IPS-20b (cell line): Measurements from ENCODE around the gene CTNND2.
"Not testable (repeated sequence)": the region's sequence is repeated elsewhere in the genome, so short reads cannot be mapped to it uniquely, and the experiment has no call there.

Experiments used
- H3K27ac ChIP-seq: one replicate; pipeline ENCODE4 v1.5.1; 2013; ENCODE audit warnings: low read length
- H3K27me3 ChIP-seq: 2 replicates; pipeline ENCODE4 v1.6.1; 2013; ENCODE audit warnings: mild to moderate bottlenecking, low read length, inconsistent platforms; ENCODE audit not compliant: insufficient read depth
- H3K36me3 ChIP-seq: 2 replicates; pipeline ENCODE4 v1.6.1; 2013; ENCODE audit warnings: low read depth, mild to moderate bottlenecking, inconsistent platforms, low read length, moderate library complexity; ENCODE audit not compliant: insufficient read depth
- H3K4me1 ChIP-seq: 2 replicates; pipeline ENCODE4 v1.6.1; 2013; ENCODE audit warnings: mild to moderate bottlenecking, control low read depth, inconsistent platforms, low read length, moderate library complexity; ENCODE audit not compliant: insufficient read depth
- H3K4me3 ChIP-seq: 2 replicates; pipeline ENCODE4 v1.5.1; 2013; ENCODE audit warnings: mild to moderate bottlenecking, low read length, inconsistent platforms
- H3K9ac ChIP-seq: 2 replicates; pipeline ENCODE4 v1.6.1; 2013; ENCODE audit warnings: low read depth, mild to moderate bottlenecking, inconsistent platforms, low read length, moderate library complexity
- H3K9me3 ChIP-seq: 2 replicates; pipeline ENCODE4 v1.6.1; 2013; ENCODE audit warnings: mild to moderate bottlenecking, low read depth, low read length, inconsistent platforms; ENCODE audit not compliant: insufficient read depth

CTNND2 gene

GRCh38 chr5:11857391-11857790 is 46.9 kb downstream of the CTNND2 start:
- no peaks in the 10 kb centered on the region for H3K4me1 ChIP-seq
- H3K4me3 ChIP-seq = no peak overlapping the region
- H3K9me3 ChIP-seq = no peaks in the 10 kb centered on the region
- H3K9ac ChIP-seq = no peak overlapping the region
- no peak overlapping the region for H3K27ac ChIP-seq
- no peaks in the 10 kb centered on the region for H3K36me3 ChIP-seq
- no peaks in the 10 kb centered on the region for H3K27me3 ChIP-seq

DNA sequence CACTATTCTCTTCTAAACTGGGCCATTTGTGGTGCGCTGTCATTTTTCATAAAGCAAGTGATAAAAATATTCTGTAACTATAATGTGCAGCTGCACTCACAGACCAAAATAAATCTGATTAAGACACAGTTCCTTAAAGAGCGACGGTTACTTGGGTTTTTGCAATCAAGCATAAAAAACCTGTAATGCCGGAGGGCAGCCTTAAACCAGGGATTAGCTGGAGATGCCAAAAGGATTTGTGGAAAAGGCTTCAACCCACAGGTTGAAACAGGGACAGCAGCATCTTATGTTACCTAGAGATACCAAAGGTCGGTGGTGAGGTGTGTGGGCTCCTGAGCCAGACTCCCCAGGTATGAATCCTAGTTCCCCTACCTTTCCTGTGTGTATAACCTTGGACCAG is 49.3 kb downstream of the CTNND2 start:
- peaks cover 11% of the 10 kb centered on the region for H3K4me1 ChIP-seq
- no peak overlapping the region for H3K9ac ChIP-seq
- H3K9me3 ChIP-seq = no peaks in the 10 kb centered on the region
- H3K27me3 ChIP-seq = no peaks in the 10 kb centered on the region
- H3K4me3 ChIP-seq = no peak overlapping the region
- H3K27ac ChIP-seq = no peak overlapping the region
- H3K36me3 ChIP-seq = no peaks in the 10 kb centered on the region

- H3K9me3 ChIP-seq = no peaks in the 10 kb centered on the region
- H3K27me3 ChIP-seq = no peaks in the 10 kb centered on the region
- no peak overlapping the region for H3K27ac ChIP-seq
- no peaks in the 10 kb centered on the region for H3K36me3 ChIP-seq
- no peak overlapping the region for H3K4me3 ChIP-seq
- H3K4me1 ChIP-seq = peaks cover 11% of the 10 kb centered on the region
- no peak overlapping the region for H3K9ac ChIP-seq
Observed at GRCh38 chr5:11853796-11854195, 50.5 kb downstream of the CTNND2 start.

GRCh38 chr5:11853140-11853539 is 51.1 kb downstream of the CTNND2 start:
- H3K4me1 ChIP-seq = peaks cover 11% of the 10 kb centered on the region
- H3K9me3 ChIP-seq = no peaks in the 10 kb centered on the region

GRCh38 chr5:11852717-11853087 is 51.5 kb downstream of the CTNND2 start:
- H3K9ac ChIP-seq = no peak overlapping the region
- no peaks in the 10 kb centered on the region for H3K36me3 ChIP-seq
- H3K9me3 ChIP-seq = no peaks in the 10 kb centered on the region
- H3K4me3 ChIP-seq = no peak overlapping the region
- H3K27me3 ChIP-seq = no peaks in the 10 kb centered on the region
- peaks cover 11% of the 10 kb centered on the region for H3K4me1 ChIP-seq
- H3K27ac ChIP-seq = no peak overlapping the region

More at GRCh38 chr5:11853140-11853539, 51.1 kb downstream of the CTNND2 start:
- no peak overlapping the region for H3K27ac ChIP-seq
- no peaks in the 10 kb centered on the region for H3K27me3 ChIP-seq
- no peak overlapping the region for H3K9ac ChIP-seq
- no peak overlapping the region for H3K4me3 ChIP-seq
- H3K36me3 ChIP-seq = no peaks in the 10 kb centered on the region

GRCh38 chr5:11851965-11852716 is 52.1 kb downstream of the CTNND2 start:
- Histone ChIP-seq H3K9ac (no peak overlapping the region), H3K4me3 (no peak overlapping the region), H3K4me1 (peaks cover 11% of the 10 kb centered on the region), H3K27ac (no peak overlapping the region), H3K9me3 (no peaks in the 10 kb centered on the region), H3K36me3 (no peaks in the 10 kb centered on the region), H3K27me3 (no peaks in the 10 kb centered on the region)

- no peak overlapping the region for H3K27ac ChIP-seq
- no peaks in the 10 kb centered on the region for H3K36me3 ChIP-seq
- H3K4me3 ChIP-seq = no peak overlapping the region
- H3K27me3 ChIP-seq = no peaks in the 10 kb centered on the region
- peaks cover 11% of the 10 kb centered on the region for H3K4me1 ChIP-seq
- no peaks in the 10 kb centered on the region for H3K9me3 ChIP-seq
- no peak overlapping the region for H3K9ac ChIP-seq
Observed at GRCh38 chr5:11851416-11851815, 52.8 kb downstream of the CTNND2 start.

GRCh38 chr5:11828566-11828965 is 75.7 kb downstream of the CTNND2 start:
- H3K36me3 ChIP-seq, H3K27ac ChIP-seq, H3K4me1 ChIP-seq, H3K9ac ChIP-seq, H3K4me3 ChIP-seq, H3K27me3 ChIP-seq: not testable (repeated sequence)
- peaks cover 18% of the 10 kb centered on the region for H3K9me3 ChIP-seq

GRCh38 chr5:11822598-11822997 is 81.6 kb downstream of the CTNND2 start:
- Histone ChIP-seq H3K36me3 (no peaks in the 10 kb centered on the region), H3K27ac (no peak overlapping the region), H3K4me3 (no peak overlapping the region), H3K27me3 (no peaks in the 10 kb centered on the region), H3K4me1 (no peaks in the 10 kb centered on the region), H3K9ac (no peak overlapping the region), H3K9me3 (no peaks in the 10 kb centered on the region)

- Histone ChIP-seq H3K27ac (no peak overlapping the region), H3K9me3 (no peaks in the 10 kb centered on the region), H3K27me3 (no peaks in the 10 kb centered on the region), H3K4me1 (peaks cover 5% of the 10 kb centered on the region; the same call in 1 of the 2 replicates), H3K36me3 (no peaks in the 10 kb centered on the region), H3K4me3 (no peak overlapping the region), H3K9ac (no peak overlapping the region)
Observed at GRCh38 chr5:11815916-11816315, 88.3 kb downstream of the CTNND2 start.

DNA sequence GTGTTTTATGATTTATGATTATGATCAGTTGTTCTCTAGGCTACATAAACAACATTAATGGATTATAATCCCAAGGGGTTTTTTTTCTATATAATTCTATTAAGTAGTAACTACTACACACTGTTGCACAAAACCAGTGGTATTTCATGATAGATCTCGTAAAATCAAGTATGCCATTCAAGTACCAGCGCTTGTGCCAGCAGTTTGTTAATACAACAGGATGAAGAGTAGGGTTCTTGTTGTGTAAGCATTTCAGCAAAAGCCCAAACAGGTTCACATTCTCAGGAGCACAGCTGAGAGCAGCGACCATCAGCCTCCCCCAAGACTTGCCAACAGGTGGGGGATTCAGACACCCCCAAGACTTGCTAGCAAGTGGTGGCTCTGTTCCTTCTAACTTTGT is 88.8 kb downstream of the CTNND2 start:
- no peak overlapping the region for H3K27ac ChIP-seq
- peaks cover 5% of the 10 kb centered on the region; the same call in 1 of the 2 replicates for H3K4me1 ChIP-seq
- no peaks in the 10 kb centered on the region for H3K36me3 ChIP-seq
- H3K27me3 ChIP-seq = no peaks in the 10 kb centered on the region
- H3K9ac ChIP-seq = no peak overlapping the region
- no peak overlapping the region for H3K4me3 ChIP-seq
- no peaks in the 10 kb centered on the region for H3K9me3 ChIP-seq

DNA sequence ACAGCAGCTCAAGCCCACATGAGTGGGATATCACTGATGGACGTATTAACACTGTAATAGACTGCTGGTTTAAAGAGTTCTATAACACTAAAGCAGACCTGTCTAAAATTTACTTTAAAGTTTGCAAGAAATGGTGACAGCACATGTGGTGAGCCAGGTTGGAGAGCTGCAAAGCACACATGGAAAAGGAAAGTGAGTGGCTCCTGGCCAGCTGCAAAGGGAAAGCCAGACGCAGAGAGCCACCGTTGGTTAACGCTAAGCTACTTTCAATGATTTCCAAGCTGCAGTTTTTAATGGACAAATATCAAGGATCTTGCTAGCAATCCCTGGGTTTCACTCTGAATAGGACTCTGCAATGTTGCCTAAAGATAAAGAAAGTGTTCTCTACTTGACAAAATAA is 89.9 kb downstream of the CTNND2 start:
- Histone ChIP-seq H3K9ac (no peak overlapping the region), H3K9me3 (no peaks in the 10 kb centered on the region), H3K36me3 (no peaks in the 10 kb centered on the region), H3K27ac (no peak overlapping the region), H3K27me3 (no peaks in the 10 kb centered on the region), H3K4me1 (peaks cover 5% of the 10 kb centered on the region; the same call in 1 of the 2 replicates), H3K4me3 (no peak overlapping the region)
